HL-60 (cell line): ENCODE data around the gene KLK12.

ENCODE experiments used
- DNase-seq, 2 experiments: peaks; one replicate each; pipeline ENCODE4 v3.0.0-alpha.2; 2010 to 2020; ENCODE audit warnings: low read depth in 1 of 2, low spot score in 1 of 2
- H3K27ac ChIP-seq: fragments of 250-450 bp; sonication (Bioruptor Pico); replicated peaks from 2 replicates; pipeline ENCODE4 v1.5.1; 2020; ENCODE audit warnings: mild to moderate bottlenecking, moderate library complexity
- H3K27me3 ChIP-seq: fragments of 250-450 bp; sonication (Bioruptor Pico); 2 replicates; pipeline ENCODE4 v1.5.1; 2021; ENCODE audit warnings: mild to moderate bottlenecking, moderate library complexity; ENCODE audit not compliant: insufficient read depth, poor library complexity, severe bottlenecking
- H3K4me3 ChIP-seq: replicated peaks from 2 replicates; pipeline ENCODE4 v1.5.1; 2011; ENCODE audit warnings: mild to moderate bottlenecking, control low read depth, low read length; ENCODE audit not compliant: insufficient read depth
- GABPA ChIP-seq: IDR thresholded peaks from 2 replicates; pipeline ENCODE4 v1.6.1; 2012; ENCODE audit warnings: low read depth
- POLR2AphosphoS5 ChIP-seq: IDR thresholded peaks from 2 replicates; pipeline ENCODE4 v1.6.1; 2012; ENCODE audit warnings: low read depth
- REST ChIP-seq: IDR thresholded peaks from 2 replicates; pipeline ENCODE4 v1.6.1; 2012; ENCODE audit warnings: low read depth; ENCODE audit not compliant: insufficient replicate concordance
- SPI1 ChIP-seq: IDR thresholded peaks from 2 replicates; pipeline ENCODE4 v1.6.1; 2012; ENCODE audit warnings: low read depth, mild to moderate bottlenecking, borderline replicate concordance
- TF ChIP-seq, protein P1 (sequence below): IDR thresholded peaks from one replicate; pipeline ENCODE4 v1.5.1; 2011; ENCODE audit warnings: low read length, control low read depth, inconsistent platforms; ENCODE audit not compliant: insufficient read depth

The KLK12 gene

DNA sequence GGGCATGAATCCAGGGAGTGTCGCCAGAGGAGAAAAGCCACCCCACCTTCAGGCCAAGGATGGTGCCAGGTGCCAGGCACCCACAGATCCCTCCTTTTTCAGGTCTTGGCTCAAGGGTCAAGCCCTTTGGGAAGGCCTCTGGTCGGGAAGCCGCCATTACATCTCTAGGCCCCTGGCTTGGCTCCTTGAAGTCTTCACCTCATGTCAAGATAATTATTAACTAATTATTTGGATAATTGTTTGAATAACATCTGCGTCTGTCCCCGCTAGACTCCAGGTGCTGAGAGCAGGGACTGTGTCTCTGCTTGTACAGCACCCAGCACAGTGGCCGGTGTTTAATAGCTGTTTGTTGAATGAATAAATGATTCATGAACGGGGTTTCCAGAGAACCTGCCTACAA, 28.9 kb upstream of the KLK12 start:
- no peak for DNase-seq
- Histone ChIP-seq H3K27me3 (peaks cover 17% of the 10 kb centered on the region), H3K4me3 (no peak overlapping the region), H3K27ac (no peak overlapping the region)
- TF ChIP-seq SPI1 = no peak
- no peak for TF ChIP-seq REST
- TF ChIP-seq GABPA = no peak
- no peak for TF ChIP-seq POLR2AphosphoS5

DNA sequence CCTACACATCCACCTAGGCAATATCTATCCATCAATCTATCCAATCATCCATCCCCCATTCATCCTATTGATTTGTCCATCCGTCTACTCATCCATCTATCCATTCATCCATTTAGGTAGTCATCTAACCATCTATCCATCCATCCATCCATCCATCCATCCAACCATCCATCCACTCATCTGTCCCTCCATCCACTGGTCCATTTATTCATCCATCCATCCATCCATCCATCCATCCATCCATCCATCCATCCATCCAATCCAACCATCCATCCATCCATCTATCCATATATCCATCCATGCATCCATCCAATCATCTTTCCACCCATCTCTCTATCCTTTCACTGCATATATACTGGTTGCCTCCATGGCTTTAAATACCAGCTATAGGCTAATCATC, 26.2 kb upstream of the KLK12 start:
- no peak for DNase-seq
- Histone ChIP-seq H3K4me3 (no peak overlapping the region), H3K27me3 (peaks cover 11% of the 10 kb centered on the region), H3K27ac (no peak overlapping the region)
- TF ChIP-seq POLR2AphosphoS5 (no peak), SPI1 (no peak), GABPA (no peak), REST (no peak)
- TF ChIP-seq, protein P1, sequence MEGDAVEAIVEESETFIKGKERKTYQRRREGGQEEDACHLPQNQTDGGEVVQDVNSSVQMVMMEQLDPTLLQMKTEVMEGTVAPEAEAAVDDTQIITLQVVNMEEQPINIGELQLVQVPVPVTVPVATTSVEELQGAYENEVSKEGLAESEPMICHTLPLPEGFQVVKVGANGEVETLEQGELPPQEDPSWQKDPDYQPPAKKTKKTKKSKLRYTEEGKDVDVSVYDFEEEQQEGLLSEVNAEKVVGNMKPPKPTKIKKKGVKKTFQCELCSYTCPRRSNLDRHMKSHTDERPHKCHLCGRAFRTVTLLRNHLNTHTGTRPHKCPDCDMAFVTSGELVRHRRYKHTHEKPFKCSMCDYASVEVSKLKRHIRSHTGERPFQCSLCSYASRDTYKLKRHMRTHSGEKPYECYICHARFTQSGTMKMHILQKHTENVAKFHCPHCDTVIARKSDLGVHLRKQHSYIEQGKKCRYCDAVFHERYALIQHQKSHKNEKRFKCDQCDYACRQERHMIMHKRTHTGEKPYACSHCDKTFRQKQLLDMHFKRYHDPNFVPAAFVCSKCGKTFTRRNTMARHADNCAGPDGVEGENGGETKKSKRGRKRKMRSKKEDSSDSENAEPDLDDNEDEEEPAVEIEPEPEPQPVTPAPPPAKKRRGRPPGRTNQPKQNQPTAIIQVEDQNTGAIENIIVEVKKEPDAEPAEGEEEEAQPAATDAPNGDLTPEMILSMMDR = no peak

GRCh38 chr19:51060336-51060735, 25.5 kb upstream of the KLK12 start:
- no peak for TF ChIP-seq POLR2AphosphoS5
- no peak for TF ChIP-seq GABPA
- TF ChIP-seq, protein P1 = no peak
- no peak for TF ChIP-seq SPI1
- no peak for TF ChIP-seq REST
- Histone ChIP-seq H3K27ac (no peak overlapping the region), H3K27me3 (peaks cover 7% of the 10 kb centered on the region), H3K4me3 (no peak overlapping the region)
- DNase-seq = no peak

DNA sequence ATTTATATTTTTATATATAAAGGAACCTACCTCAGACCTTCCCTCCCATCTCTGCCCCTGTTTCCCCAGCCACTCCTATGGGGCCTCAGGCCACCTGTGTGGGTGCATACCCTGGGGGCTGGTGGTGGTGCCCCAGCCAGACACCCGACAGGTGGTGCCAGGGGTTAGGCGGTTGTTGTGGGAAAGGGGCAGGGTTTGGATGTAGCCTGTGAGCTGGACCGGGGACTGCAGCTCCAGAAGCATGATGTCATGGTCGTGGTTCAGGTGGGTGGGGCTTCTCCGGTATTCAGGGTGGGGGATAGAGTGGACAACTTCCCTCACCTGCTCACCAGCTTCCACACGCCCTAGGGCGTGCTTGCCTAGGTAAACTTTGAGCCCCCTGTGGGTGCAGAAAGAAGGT, 24.9 kb upstream of the KLK12 start:
- no peak overlapping the region for H3K27ac ChIP-seq
- peaks cover 6% of the 10 kb centered on the region for H3K27me3 ChIP-seq
- TF ChIP-seq SPI1 (no peak), POLR2AphosphoS5 (no peak), REST (no peak), GABPA (no peak)
- TF ChIP-seq, protein P1 = no peak
- no peak overlapping the region for H3K4me3 ChIP-seq
- DNase-seq = no peak
